ENCODE data around the gene PTPA.

DNA sequence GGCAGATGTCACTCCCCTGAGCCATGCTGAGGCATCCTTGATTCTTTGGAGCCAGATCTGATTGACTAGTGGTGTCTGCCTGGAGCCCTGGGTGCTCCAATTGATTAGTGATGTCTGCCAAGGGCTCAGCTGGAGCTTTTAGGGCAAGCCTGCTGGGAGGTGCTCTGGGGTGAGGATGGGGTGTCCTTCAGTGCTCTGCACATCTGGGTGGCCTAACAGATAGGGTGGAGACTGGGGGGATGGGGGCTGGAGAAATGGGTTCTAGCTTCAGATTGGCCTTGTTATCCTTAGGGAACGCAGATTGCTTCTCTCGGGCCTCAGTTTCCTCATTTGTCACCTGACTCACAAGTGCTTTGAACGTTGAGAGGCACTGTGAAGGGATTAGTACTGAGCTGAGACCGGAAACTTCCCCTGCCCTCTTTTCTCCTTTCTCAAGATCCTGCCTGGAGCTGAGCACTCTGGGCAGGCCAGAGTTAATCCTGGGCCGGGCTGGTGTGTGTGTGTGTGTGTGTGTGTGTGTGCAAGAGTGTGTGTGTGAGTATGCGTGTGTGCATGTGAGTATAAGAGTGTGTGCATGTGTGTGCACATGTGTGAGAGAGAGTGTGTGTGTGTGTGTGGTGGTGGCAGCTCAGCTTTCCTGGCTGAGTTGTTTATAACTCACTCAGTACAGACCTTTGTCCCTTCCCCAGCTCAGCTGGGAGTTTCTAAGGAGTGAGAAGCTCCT, 72.4 kb downstream of the PTPA start:
- TF ChIP-seq, protein P1, sequence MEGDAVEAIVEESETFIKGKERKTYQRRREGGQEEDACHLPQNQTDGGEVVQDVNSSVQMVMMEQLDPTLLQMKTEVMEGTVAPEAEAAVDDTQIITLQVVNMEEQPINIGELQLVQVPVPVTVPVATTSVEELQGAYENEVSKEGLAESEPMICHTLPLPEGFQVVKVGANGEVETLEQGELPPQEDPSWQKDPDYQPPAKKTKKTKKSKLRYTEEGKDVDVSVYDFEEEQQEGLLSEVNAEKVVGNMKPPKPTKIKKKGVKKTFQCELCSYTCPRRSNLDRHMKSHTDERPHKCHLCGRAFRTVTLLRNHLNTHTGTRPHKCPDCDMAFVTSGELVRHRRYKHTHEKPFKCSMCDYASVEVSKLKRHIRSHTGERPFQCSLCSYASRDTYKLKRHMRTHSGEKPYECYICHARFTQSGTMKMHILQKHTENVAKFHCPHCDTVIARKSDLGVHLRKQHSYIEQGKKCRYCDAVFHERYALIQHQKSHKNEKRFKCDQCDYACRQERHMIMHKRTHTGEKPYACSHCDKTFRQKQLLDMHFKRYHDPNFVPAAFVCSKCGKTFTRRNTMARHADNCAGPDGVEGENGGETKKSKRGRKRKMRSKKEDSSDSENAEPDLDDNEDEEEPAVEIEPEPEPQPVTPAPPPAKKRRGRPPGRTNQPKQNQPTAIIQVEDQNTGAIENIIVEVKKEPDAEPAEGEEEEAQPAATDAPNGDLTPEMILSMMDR (conservative IDR thresholded peaks at IDR 0.05; ENCODE audit: low read depth, low read length), result no peak
- no peak for TF ChIP-seq CEBPB (IDR thresholded peaks at IDR 0.05; ENCODE audit: low read depth, low read length)
- TF ChIP-seq POLR2A (IDR thresholded peaks at IDR 0.05; ENCODE audit: low read depth, low read length), result no peak
- TF ChIP-seq SMC3 (IDR thresholded peaks at IDR 0.05; ENCODE audit: low read depth, low read length), result no peak
- no peak for TF ChIP-seq BHLHE40 (IDR thresholded peaks at IDR 0.05; ENCODE audit: low read depth, low read length)
- no peak for TF ChIP-seq MAFK (IDR thresholded peaks at IDR 0.05; ENCODE audit: low read depth, low read length)
- TF ChIP-seq RAD21 (IDR thresholded peaks at IDR 0.05; ENCODE audit: low read length), result no peak
- no peak for TF ChIP-seq MXI1 (IDR thresholded peaks at IDR 0.05; ENCODE audit: borderline replicate concordance, low read depth, low read length)
- TF ChIP-seq CHD1 (IDR thresholded peaks at IDR 0.05; ENCODE audit: low read depth, low read length), result no peak
- TF ChIP-seq, protein P2, sequence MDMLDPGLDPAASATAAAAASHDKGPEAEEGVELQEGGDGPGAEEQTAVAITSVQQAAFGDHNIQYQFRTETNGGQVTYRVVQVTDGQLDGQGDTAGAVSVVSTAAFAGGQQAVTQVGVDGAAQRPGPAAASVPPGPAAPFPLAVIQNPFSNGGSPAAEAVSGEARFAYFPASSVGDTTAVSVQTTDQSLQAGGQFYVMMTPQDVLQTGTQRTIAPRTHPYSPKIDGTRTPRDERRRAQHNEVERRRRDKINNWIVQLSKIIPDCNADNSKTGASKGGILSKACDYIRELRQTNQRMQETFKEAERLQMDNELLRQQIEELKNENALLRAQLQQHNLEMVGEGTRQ (IDR thresholded peaks at IDR 0.05; ENCODE audit: low read depth, low read length), result no peak
- TF ChIP-seq NFE2L2 (IDR thresholded peaks at IDR 0.05; ENCODE audit: low read depth, low read length), result no peak

All from IMR-90 (cell line).